H1 (cell line): ENCODE data around the gene TRAPPC12. TPM values are rescaled to one million over a fixed set of nuclear protein-coding genes. Genes with fewer than 3 reads are reported as not detected.

Experiments
- SIX5 ChIP-seq: IDR thresholded peaks from 2 replicates; pipeline ENCODE4 v1.6.1; 2011; ENCODE audit warnings: mild to moderate bottlenecking, low read depth, low read length
- polyA plus RNA-seq, 7 experiments: library from polyadenylated mRNA; depleted of rRNA in 3 of 7; stranded (reverse) in 5 of 7; unstranded in 2 of 7; fragments of >200 nt in 5 of 7; fragments of 200-250 nt in 2 of 7; gene quantifications; 1 replicate in 5 of 7; 2 replicates in 1 of 7; 4 replicates in 1 of 7; pipeline versions ENCODE4 v1.2.1 to v1.2.3, GENCODE V29; 2011 to 2013; ENCODE audit warnings: missing spikeins in 2 of 7, mixed read lengths in 2 of 7
- total RNA-seq: library from RNA; stranded (reverse); fragmentation: NEBNext Ultra II Directional; extraction: Animal tissue kit (Norgen Biotek cat#: 25700); gene quantifications from 2 replicates; pipeline ENCODE4 v1.2.1, GENCODE V29; 2021

TRAPPC12 gene
- total and polyA plus RNA-seq, 2 of the 8 experiments (the other 6 are each of a cell fraction or from before 2014, with no cell fraction given) = 35.0 to 67.3 TPM

GRCh38 chr2:3467654-3468053 is 88.2 kb downstream of the TRAPPC12 start (continued):
- TF ChIP-seq SIX5 = no peak
